Muscle layer of colon (tissue), 2 donors: Measurements from ENCODE around the gene TMEM174.

ENCODE experiments used
- H3K27ac ChIP-seq: one replicate; pipeline ENCODE4 v1.7.0; 2013; ENCODE audit warnings: low read depth, mild to moderate bottlenecking, low read length, moderate library complexity
- H3K27me3 ChIP-seq, 2 donors: one replicate each; pipeline ENCODE4 v1.7.0; 2013; ENCODE audit warnings: low read length in 2 of 2, mild to moderate bottlenecking in 2 of 2; ENCODE audit not compliant: insufficient read depth in 2 of 2, control insufficient read depth in 1 of 2
- H3K36me3 ChIP-seq: one replicate; pipeline ENCODE4 v1.7.0; 2013; ENCODE audit warnings: mild to moderate bottlenecking, low read length; ENCODE audit not compliant: insufficient read depth
- H3K4me1 ChIP-seq: one replicate; pipeline ENCODE4 v1.7.0; 2013; ENCODE audit warnings: mild to moderate bottlenecking, low read length; ENCODE audit not compliant: insufficient read depth
- H3K4me3 ChIP-seq, 2 donors: one replicate each; pipeline ENCODE4 v1.7.0; 2013; ENCODE audit warnings: low read length in 2 of 2, low read depth in 1 of 2, mild to moderate bottlenecking in 1 of 2, moderate library complexity in 1 of 2
- H3K9ac ChIP-seq: one replicate; pipeline ENCODE4 v1.7.0; 2013; ENCODE audit warnings: low read length
- H3K9me3 ChIP-seq: one replicate; pipeline ENCODE4 v1.7.0; 2013; ENCODE audit warnings: mild to moderate bottlenecking, low read length
- donor health status: abdominal sarcoma.
- donor health status: Adenocarcinoma of cecum.

The TMEM174 gene

GRCh38 chr5:73179730-73180129 is 6.7 kb downstream of the TMEM174 start:
- no peaks in the 10 kb centered on the region for H3K4me1 ChIP-seq
- no peak overlapping the region for H3K9ac ChIP-seq
- H3K36me3 ChIP-seq, result no peaks in the 10 kb centered on the region
- H3K27me3 ChIP-seq, result no peaks in the 10 kb centered on the region
- H3K9me3 ChIP-seq, result no peaks in the 10 kb centered on the region
- H3K27ac ChIP-seq, result no peak overlapping the region
- no peak overlapping the region for H3K4me3 ChIP-seq

- Histone ChIP-seq H3K4me3 (no peak overlapping the region), H3K4me1 (no peaks in the 10 kb centered on the region), H3K27me3 (no peaks in the 10 kb centered on the region), H3K27ac (no peak overlapping the region), H3K9me3 (no peaks in the 10 kb centered on the region), H3K36me3 (no peaks in the 10 kb centered on the region), H3K9ac (no peak overlapping the region)
Measured at GRCh38 chr5:73180566-73180965, 7.6 kb downstream of the TMEM174 start.

GRCh38 chr5:73182307-73182706 is 9.3 kb downstream of the TMEM174 start:
- Histone ChIP-seq H3K27ac (no peak overlapping the region), H3K4me1 (no peaks in the 10 kb centered on the region), H3K9me3 (no peaks in the 10 kb centered on the region), H3K27me3 (no peaks in the 10 kb centered on the region), H3K9ac (no peak overlapping the region), H3K4me3 (no peak overlapping the region), H3K36me3 (no peaks in the 10 kb centered on the region)

- no peak overlapping the region for H3K9ac ChIP-seq
- no peaks in the 10 kb centered on the region for H3K36me3 ChIP-seq
- no peaks in the 10 kb centered on the region for H3K4me1 ChIP-seq
- no peaks in the 10 kb centered on the region for H3K27me3 ChIP-seq
- no peak overlapping the region for H3K27ac ChIP-seq
- no peak overlapping the region for H3K4me3 ChIP-seq
- no peaks in the 10 kb centered on the region for H3K9me3 ChIP-seq
Measured at GRCh38 chr5:73183000-73183399, 10.0 kb downstream of the TMEM174 start.

DNA sequence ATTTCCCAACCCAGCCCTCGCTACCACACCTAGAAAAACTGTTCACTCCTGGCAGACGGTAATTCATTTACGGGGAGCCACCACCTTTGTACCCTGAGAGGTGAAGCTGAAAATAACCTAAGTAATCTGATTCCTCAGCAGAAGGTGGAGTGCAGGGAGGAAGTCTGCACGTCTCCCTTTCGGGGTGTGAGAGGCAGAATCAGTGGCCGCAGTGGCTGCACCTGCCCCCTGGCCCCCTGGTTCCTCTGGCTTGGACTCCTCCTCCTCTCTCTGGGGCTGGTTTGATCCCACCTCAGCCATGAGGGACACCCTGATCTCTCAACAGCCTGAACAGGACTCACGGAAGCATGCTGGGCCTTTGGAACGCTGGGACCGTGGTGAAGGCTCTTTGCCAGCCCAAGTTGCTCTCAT is 10.5 kb downstream of the TMEM174 start:
- no peak overlapping the region for H3K9ac ChIP-seq
- no peaks in the 10 kb centered on the region for H3K4me1 ChIP-seq
- H3K9me3 ChIP-seq, result no peaks in the 10 kb centered on the region
- no peak overlapping the region for H3K27ac ChIP-seq
- no peaks in the 10 kb centered on the region for H3K27me3 ChIP-seq
- no peak overlapping the region for H3K4me3 ChIP-seq
- H3K36me3 ChIP-seq, result no peaks in the 10 kb centered on the region

DNA sequence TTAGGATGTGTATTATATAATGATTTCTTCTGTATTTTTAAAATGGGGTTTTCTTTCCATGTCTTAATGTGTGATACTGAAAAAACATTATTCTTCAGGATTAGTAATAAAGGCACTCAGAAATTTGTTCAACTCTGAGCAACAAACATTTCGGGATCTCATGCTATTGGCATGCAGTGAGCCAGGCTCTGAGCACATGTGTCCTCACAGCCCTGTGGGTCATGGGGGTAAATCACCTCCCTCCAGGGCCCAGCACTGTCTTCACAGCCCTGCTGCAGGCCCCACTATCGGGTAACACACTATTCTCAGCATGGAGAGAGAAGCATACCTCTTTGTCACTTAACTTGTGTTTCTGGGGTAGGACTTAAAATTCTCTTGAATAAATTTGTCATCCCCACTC is 14.0 kb downstream of the TMEM174 start:
- H3K27ac ChIP-seq, result no peak overlapping the region
- H3K4me1 ChIP-seq, result peaks cover 12% of the 10 kb centered on the region
- H3K9me3 ChIP-seq, result no peaks in the 10 kb centered on the region
- H3K27me3 ChIP-seq, result no peaks in the 10 kb centered on the region
- no peak overlapping the region for H3K9ac ChIP-seq
- H3K36me3 ChIP-seq, result no peaks in the 10 kb centered on the region
- no peak overlapping the region for H3K4me3 ChIP-seq

DNA sequence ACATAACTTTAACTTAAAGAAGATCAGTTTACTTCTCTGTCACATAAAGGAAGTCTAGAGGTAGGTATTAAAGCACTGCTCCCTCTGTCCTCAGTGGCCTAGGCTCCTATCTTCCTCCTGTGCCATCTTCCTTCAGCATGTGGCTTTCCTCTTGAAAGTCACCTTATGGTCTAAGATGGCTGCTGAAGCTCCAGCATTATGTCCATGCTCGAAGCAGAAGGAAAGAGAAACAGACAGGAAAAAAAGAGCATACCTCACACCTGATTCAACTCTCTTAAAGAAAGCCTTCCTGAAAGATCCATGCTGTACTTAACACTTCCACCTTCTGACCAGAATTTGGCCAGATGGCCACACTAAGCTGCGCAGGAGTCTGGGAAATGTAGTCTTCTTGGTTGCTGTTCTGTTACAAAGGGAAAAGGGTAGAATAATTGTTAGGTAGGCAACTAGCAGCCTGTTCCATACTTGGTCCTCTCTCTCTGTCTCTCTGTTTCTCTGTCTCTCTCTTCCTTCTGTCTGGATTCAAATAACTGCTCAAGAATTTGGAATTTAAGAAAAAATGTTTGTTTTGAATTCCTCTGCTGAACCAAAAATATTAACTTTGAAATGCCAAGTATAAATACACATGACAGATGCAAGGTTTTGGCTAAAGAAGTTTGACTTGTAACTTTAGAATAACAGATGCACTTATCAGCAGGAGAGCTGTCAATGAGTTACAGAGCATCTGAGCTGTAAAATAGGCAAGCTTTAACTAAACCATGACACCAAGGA is 16.0 kb downstream of the TMEM174 start:
- no peak overlapping the region for H3K9ac ChIP-seq
- no peaks in the 10 kb centered on the region for H3K27me3 ChIP-seq
- no peak overlapping the region for H3K4me3 ChIP-seq
- no peaks in the 10 kb centered on the region for H3K9me3 ChIP-seq
- H3K36me3 ChIP-seq, result no peaks in the 10 kb centered on the region
- no peak overlapping the region for H3K27ac ChIP-seq
- peaks cover 12% of the 10 kb centered on the region for H3K4me1 ChIP-seq

DNA sequence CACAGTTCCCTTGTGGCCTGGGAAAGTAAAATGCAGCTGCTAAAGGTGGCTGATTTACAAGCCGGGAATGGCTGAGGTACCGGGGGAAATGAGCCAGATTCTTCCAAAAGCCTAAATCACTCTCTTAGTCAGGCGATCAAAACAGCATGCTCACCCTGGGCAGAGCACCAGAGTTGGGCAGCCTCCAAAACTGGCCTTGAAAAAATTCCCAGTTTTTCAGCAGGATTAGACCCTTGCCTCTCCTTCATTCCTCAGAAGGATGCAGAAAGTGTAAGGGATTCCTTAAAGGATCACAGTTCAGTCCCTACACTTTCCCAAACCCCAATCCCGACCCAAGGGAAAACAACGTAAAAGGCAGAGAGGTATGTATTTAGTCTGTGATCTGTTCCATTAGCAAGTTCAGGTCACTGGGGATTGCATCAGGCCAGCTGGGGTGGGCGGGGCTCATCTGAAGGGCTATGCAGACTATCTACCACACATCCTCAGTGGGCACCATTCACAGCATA is 16.9 kb downstream of the TMEM174 start:
- no peak overlapping the region for H3K27ac ChIP-seq
- no peaks in the 10 kb centered on the region for H3K27me3 ChIP-seq
- H3K4me1 ChIP-seq, result peaks cover 12% of the 10 kb centered on the region
- no peak overlapping the region for H3K9ac ChIP-seq
- H3K9me3 ChIP-seq, result no peaks in the 10 kb centered on the region
- H3K36me3 ChIP-seq, result no peaks in the 10 kb centered on the region
- no peak overlapping the region for H3K4me3 ChIP-seq

DNA sequence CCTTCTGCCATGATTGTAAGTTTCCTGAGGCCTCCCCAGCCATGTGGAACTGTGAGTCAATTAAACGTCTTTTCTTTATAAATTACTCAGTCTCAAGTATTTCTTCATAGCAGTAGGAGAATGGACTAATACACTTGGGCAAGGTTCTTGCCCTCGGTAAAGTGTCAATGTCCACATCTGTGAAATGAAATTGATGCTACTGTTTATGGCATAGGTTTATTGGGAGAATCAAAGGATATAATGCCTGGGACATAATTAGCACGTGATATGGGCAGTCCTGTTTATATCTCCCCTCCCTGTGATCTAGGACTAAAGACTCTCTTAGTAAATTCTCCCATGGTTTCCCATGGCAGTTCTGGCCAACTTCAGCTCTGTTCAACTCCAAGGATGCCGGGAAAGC is 19.4 kb downstream of the TMEM174 start:
- no peaks in the 10 kb centered on the region for H3K27me3 ChIP-seq

DNA sequence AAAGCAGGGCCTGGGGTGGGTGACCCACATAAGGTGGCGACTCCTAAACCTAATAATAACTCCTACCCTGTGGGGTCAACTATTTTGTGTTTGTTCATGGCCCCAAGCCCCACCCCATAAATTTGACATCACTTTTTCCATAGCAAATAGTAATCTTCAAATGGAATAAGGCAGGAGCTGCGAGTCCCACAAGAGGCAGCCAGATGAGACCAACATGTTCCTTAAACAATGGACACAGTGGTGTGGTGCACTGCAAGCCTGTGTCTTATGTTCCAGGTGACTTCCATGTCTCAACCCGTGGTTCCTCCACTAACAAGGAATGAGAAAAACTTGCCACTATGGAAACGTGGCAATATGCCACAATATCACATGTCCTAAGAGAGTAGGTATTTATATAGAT is 20.6 kb downstream of the TMEM174 start:
- no peak overlapping the region for H3K27ac ChIP-seq
- no peak overlapping the region for H3K9ac ChIP-seq
- no peaks in the 10 kb centered on the region for H3K27me3 ChIP-seq
- peaks cover 12% of the 10 kb centered on the region for H3K4me1 ChIP-seq
- no peaks in the 10 kb centered on the region for H3K9me3 ChIP-seq
- H3K36me3 ChIP-seq, result no peaks in the 10 kb centered on the region
- no peak overlapping the region for H3K4me3 ChIP-seq

More for the DNA sequence above, 19.4 kb downstream of the TMEM174 start:
- H3K4me3 ChIP-seq, result no peak overlapping the region
- no peaks in the 10 kb centered on the region for H3K36me3 ChIP-seq
- H3K9me3 ChIP-seq, result no peaks in the 10 kb centered on the region
- H3K4me1 ChIP-seq, result peaks cover 12% of the 10 kb centered on the region
- H3K27ac ChIP-seq, result no peak overlapping the region
- no peak overlapping the region for H3K9ac ChIP-seq

DNA sequence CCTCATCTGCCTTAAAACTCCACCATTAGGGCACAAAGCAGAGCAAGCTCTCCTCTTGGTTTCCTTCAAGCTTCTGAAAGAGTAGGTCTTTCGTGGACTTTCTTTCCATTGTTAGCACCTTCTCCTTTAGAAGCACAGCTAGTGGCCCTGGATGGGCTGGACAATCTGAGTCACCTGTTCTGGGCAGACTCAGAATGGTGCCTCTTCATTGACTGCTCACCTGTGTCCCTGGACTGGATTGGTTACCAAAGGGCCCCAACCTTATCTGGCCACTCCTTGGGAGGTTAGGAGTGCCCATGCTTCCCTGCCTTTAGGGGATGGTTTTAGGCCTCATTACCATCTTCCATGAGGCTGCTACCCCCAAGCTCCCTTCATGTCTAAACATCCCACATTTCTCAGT is 23.2 kb downstream of the TMEM174 start:
- Histone ChIP-seq H3K36me3 (no peaks in the 10 kb centered on the region), H3K4me1 (no peaks in the 10 kb centered on the region), H3K9ac (no peak overlapping the region), H3K4me3 (no peak overlapping the region), H3K27me3 (no peaks in the 10 kb centered on the region), H3K9me3 (no peaks in the 10 kb centered on the region), H3K27ac (no peak overlapping the region)

DNA sequence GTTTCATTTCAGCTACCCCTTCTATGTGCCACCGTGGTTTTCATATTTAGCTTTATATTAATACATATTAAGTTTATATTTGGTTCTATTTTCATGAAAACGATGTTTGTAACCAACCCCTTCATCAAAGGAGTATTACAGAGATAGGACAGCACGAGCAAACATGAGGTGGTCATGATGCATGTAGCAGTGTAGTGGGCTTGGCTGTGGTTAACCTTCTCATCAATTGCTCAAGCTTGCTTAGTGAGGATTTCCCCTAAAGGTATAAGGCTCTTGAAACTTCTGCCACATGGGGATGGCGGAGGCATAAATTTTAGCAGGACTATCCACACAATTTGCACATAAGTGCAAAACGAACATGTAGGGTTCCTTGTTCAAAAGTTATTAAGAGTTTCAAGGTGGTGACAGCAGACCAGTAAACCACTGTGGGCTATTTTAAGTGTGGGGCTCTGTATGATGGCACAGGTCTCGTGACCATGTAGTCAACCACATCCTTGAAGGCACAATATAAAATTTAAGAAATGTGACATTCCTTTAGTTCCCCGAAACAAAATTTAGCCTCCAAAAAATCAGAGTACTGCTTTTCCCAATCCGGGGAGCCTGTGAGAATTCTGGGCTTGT is 24.8 kb downstream of the TMEM174 start:
- Histone ChIP-seq H3K36me3 (no peaks in the 10 kb centered on the region), H3K4me1 (no peaks in the 10 kb centered on the region), H3K9ac (no peak overlapping the region), H3K27ac (no peak overlapping the region), H3K4me3 (no peak overlapping the region), H3K9me3 (no peaks in the 10 kb centered on the region), H3K27me3 (peaks cover 0 to 4% of the 10 kb centered on the region in 2 donors)
